ENCODE results near the gene WDR20.
"Not testable (repeated sequence)": the region's sequence is repeated elsewhere in the genome, so short reads cannot be mapped to it uniquely, and the experiment has no call there.

WDR20 gene

GRCh38 chr14:102171173-102172020 is 31.7 kb downstream of the WDR20 start:
- no peak for DNase-seq
- peaks cover 39% of the 10 kb centered on the region for H3K79me2 ChIP-seq (ENCODE audit: low read length)

GRCh38 chr14:102172021-102172272 is 32.2 kb downstream of the WDR20 start:
- not testable (repeated sequence) for H3K9ac ChIP-seq (ENCODE audit: low read length); H3K9me2 ChIP-seq (replicated peaks; ENCODE audit: insufficient read depth, low read length); H3K9me3 ChIP-seq (replicated peaks; ENCODE audit: insufficient read depth, low read length); H3K27me3 ChIP-seq (replicated peaks; ENCODE audit: insufficient read depth, low read length); H3K4me2 ChIP-seq (ENCODE audit: low read depth, low read length); H3K36me3 ChIP-seq (replicated peaks; ENCODE audit: insufficient read depth, low read length); H2AFZ ChIP-seq (ENCODE audit: low read length); H4K20me1 ChIP-seq (ENCODE audit: insufficient read depth, low read length); H3F3A ChIP-seq (ENCODE audit: insufficient read depth, low read length); H3K4me3 ChIP-seq (ENCODE audit: low read length); DNase-seq; H3K27ac ChIP-seq (ENCODE audit: low read length); H3K4me1 ChIP-seq (ENCODE audit: low read length)
- peaks cover 35% of the 10 kb centered on the region for H3K79me2 ChIP-seq (ENCODE audit: low read length)

More at GRCh38 chr14:102171173-102172020, 31.7 kb downstream of the WDR20 start:
- no peak for TF ChIP-seq EZH2 (optimal IDR thresholded peaks at IDR 0.05; ENCODE audit: low read depth, low read length)
- TF ChIP-seq EZH2phosphoT487 (IDR thresholded peaks at IDR 0.05; ENCODE audit: low read length) = no peak
- TF ChIP-seq CTCF (IDR thresholded peaks at IDR 0.05; ENCODE audit: low read length) = no peak
- Histone ChIP-seq H3K27me3 (replicated peaks; ENCODE audit: insufficient read depth, low read length) (no peaks in the 10 kb centered on the region), H3K9me2 (replicated peaks; ENCODE audit: insufficient read depth, low read length) (no peaks in the 10 kb centered on the region), H3K9me3 (replicated peaks; ENCODE audit: insufficient read depth, low read length) (no peaks in the 10 kb centered on the region), H2AFZ (ENCODE audit: low read length) (no peak overlapping the region), H3K36me3 (replicated peaks; ENCODE audit: insufficient read depth, low read length) (no peaks in the 10 kb centered on the region), H3K4me1 (ENCODE audit: low read length) (no peaks in the 10 kb centered on the region), H4K20me1 (ENCODE audit: insufficient read depth, low read length) (no peaks in the 10 kb centered on the region), H3K4me3 (ENCODE audit: low read length) (no peak overlapping the region), H3K4me2 (ENCODE audit: low read depth, low read length) (no peak overlapping the region), H3F3A (ENCODE audit: insufficient read depth, low read length) (no peaks in the 10 kb centered on the region), H3K27ac (ENCODE audit: low read length) (no peak overlapping the region), H3K9ac (ENCODE audit: low read length) (no peak overlapping the region)

- not testable (repeated sequence) for H3K4me1 ChIP-seq (ENCODE audit: low read length); H3K36me3 ChIP-seq (replicated peaks; ENCODE audit: insufficient read depth, low read length); H3K9ac ChIP-seq (ENCODE audit: low read length); H3K9me2 ChIP-seq (replicated peaks; ENCODE audit: insufficient read depth, low read length); H4K20me1 ChIP-seq (ENCODE audit: insufficient read depth, low read length); H3K4me2 ChIP-seq (ENCODE audit: low read depth, low read length); H3F3A ChIP-seq (ENCODE audit: insufficient read depth, low read length); H2AFZ ChIP-seq (ENCODE audit: low read length); H3K27ac ChIP-seq (ENCODE audit: low read length); H3K4me3 ChIP-seq (ENCODE audit: low read length); H3K27me3 ChIP-seq (replicated peaks; ENCODE audit: insufficient read depth, low read length); DNase-seq; H3K9me3 ChIP-seq (replicated peaks; ENCODE audit: insufficient read depth, low read length)
- H3K79me2 ChIP-seq (ENCODE audit: low read length) = peaks cover 35% of the 10 kb centered on the region
Observed at GRCh38 chr14:102172721-102173120, 33.0 kb downstream of the WDR20 start.

- Histone ChIP-seq H3K4me2 (ENCODE audit: low read depth, low read length) (no peak overlapping the region), H4K20me1 (ENCODE audit: insufficient read depth, low read length) (no peaks in the 10 kb centered on the region), H3K27ac (ENCODE audit: low read length) (no peak overlapping the region), H3K4me3 (ENCODE audit: low read length) (no peak overlapping the region), H3K27me3 (replicated peaks; ENCODE audit: insufficient read depth, low read length) (no peaks in the 10 kb centered on the region), H3K4me1 (ENCODE audit: low read length) (no peaks in the 10 kb centered on the region), H3K79me2 (ENCODE audit: low read length) (peaks cover 22% of the 10 kb centered on the region), H3K36me3 (replicated peaks; ENCODE audit: insufficient read depth, low read length) (no peaks in the 10 kb centered on the region), H2AFZ (ENCODE audit: low read length) (no peak overlapping the region), H3K9me3 (replicated peaks; ENCODE audit: insufficient read depth, low read length) (no peaks in the 10 kb centered on the region), H3K9ac (ENCODE audit: low read length) (no peak overlapping the region), H3K9me2 (replicated peaks; ENCODE audit: insufficient read depth, low read length) (no peaks in the 10 kb centered on the region), H3F3A (ENCODE audit: insufficient read depth, low read length) (no peaks in the 10 kb centered on the region; the same call in 1 of the 2 replicates)
- no peak for DNase-seq
- TF ChIP-seq EZH2 (optimal IDR thresholded peaks at IDR 0.05; ENCODE audit: low read depth, low read length) = no peak
- TF ChIP-seq EZH2phosphoT487 (IDR thresholded peaks at IDR 0.05; ENCODE audit: low read length) = no peak
- TF ChIP-seq CTCF (IDR thresholded peaks at IDR 0.05; ENCODE audit: low read length) = no peak
Observed at GRCh38 chr14:102177161-102177560, 37.5 kb downstream of the WDR20 start.

Data from MM.1S (cell line).